Thyroid gland (tissue), 4 donors: ENCODE data around the gene LLPH.

Experiments used
- POLR2A ChIP-seq, 2 donors: fragments of 450-650 bp; IDR thresholded peaks; one replicate each; pipeline ENCODE4 v1.6.1; 2017; ENCODE audit warnings: antibody characterized with exemption in 2 of 2, mild to moderate bottlenecking in 2 of 2, moderate library complexity in 1 of 2
- TF ChIP-seq, protein P1 (sequence below), 6 experiments: fragments of 200-600 bp in 3 of 6; fragments of 450-650 bp in 3 of 6; sonication (generic) in 3 of 6; IDR thresholded peaks; one replicate each; pipeline ENCODE4 v1.5.1; 2016 to 2019; ENCODE audit warnings: antibody characterized with exemption in 6 of 6, mild to moderate bottlenecking in 2 of 6, inconsistent platforms in 1 of 6, moderate library complexity in 1 of 6

- TF ChIP-seq, protein P1, sequence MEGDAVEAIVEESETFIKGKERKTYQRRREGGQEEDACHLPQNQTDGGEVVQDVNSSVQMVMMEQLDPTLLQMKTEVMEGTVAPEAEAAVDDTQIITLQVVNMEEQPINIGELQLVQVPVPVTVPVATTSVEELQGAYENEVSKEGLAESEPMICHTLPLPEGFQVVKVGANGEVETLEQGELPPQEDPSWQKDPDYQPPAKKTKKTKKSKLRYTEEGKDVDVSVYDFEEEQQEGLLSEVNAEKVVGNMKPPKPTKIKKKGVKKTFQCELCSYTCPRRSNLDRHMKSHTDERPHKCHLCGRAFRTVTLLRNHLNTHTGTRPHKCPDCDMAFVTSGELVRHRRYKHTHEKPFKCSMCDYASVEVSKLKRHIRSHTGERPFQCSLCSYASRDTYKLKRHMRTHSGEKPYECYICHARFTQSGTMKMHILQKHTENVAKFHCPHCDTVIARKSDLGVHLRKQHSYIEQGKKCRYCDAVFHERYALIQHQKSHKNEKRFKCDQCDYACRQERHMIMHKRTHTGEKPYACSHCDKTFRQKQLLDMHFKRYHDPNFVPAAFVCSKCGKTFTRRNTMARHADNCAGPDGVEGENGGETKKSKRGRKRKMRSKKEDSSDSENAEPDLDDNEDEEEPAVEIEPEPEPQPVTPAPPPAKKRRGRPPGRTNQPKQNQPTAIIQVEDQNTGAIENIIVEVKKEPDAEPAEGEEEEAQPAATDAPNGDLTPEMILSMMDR (IDR thresholded peaks at IDR 0.05), result no peak
- no peak for TF ChIP-seq POLR2A (IDR thresholded peaks at IDR 0.05)
Observed at GRCh38 chr12:66165141-66165540, 34.6 kb upstream of the LLPH start.
